Posterior cingulate gyrus (tissue), 11 donors: ENCODE measurements around the gene ACTG1.

Experiments
- DNase-seq, 10 donors: peaks; one replicate each; pipeline versions ENCODE4 v3.0.0 to v3.0.0-alpha.2; 2020 to 2021; ENCODE audit warnings: mixed read lengths in 3 of 10
- intact Hi-C: fragments of 100-400 bp; cut with DNase I; formaldehyde crosslinking; loops from one replicate; pipeline ENCODE4 v1.15.1; 2023

The ACTG1 gene

DNA sequence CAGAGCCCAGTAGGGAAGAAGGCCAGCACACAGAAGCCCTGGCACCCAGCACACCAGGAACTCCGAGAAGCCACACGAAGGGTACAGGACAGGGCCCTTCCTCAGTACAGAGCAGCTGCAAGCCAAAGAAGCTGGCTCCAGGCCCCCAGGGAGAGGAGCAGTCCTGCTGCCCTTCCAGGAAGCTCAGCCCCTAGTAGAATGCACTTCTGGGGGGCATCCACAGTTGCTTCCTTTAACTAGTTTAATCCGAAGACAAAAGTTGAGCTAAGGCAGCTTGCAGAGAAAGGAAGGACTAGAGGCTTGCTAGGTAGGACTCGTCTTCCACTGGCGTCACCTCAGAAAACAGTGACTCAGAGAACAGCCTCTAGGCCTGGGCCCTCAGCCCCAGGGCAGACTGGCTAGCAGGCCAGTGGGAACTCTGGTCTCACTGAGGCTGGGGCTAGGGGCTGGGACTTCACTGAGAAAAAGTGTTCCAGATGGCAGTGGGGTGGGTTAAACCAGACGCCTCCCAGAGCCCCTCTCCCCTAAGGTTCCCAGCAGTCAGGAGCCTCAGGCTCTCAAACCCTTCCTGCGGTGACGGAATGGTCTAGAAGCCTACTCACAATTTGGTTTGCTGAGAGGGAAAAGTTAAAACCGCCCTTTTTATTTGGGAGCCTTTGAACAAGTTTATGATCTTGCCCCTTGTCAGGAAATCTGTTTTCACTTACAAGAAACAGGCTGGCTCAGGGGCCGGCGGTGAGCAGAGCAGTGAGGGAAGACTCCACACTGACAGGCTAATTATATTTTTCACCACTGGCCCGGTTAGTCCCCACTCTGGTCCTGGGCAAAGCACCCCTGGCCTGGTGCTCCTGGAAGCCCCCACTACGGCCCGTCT lies 41.4 kb downstream of the ACTG1 start:
- DNase-seq: no peak
- intact Hi-C loops: no loop called here

DNA sequence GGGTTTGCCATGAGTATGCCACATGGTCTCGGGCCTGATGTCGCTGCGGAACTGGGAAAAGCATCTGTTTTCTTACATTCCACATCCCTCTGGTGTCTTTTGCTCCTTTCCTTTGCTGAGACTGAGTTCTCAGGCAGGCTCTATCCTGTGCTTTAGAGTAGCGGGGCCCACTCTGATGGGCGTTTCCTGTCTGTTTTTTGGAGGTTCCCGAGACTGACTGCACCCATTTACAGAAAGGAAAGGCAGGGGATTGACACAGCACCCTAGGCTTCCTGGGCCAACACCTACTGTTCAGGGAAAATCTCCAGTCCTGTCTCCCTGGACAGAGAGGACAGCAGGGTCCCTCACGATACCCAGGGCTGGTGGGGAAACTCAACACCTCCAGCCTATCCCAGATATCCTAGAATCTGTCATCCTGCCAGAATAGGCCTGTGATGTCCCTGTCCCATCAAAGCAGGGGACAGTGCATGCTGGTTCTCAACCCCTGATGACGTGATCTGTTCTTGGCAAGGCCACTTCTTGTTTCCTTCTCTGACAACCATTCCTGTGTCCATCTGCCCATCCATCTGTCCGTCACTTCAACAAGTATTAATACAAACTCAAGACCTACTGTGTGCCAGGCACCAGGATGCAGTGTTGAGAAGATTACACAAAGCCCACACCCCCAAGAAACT lies 42.2 kb downstream of the ACTG1 start:
- DNase-seq: no peak
- intact Hi-C loops: no loop called here

DNA sequence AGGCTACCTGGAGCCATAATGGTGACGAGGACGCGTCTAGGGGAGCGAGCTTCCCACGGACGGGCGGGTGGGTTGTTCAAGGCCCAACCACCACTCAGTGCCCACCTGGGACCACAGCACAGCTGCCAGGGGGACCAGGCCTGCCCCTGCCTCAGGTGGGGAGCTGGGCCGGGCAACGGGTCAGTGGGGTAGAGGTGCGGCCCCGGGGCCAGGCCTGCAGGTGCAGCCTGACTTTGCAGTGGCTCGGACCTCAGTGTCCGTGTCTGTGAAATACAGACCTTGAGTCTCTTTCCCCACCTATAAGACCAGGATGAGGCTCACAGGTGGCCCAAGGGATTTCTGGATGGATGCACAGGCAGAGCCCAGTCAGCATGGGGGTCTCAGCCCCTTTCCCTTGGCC lies 43.3 kb downstream of the ACTG1 start:
- intact Hi-C loops: no loop called here
- no peak for DNase-seq

DNA sequence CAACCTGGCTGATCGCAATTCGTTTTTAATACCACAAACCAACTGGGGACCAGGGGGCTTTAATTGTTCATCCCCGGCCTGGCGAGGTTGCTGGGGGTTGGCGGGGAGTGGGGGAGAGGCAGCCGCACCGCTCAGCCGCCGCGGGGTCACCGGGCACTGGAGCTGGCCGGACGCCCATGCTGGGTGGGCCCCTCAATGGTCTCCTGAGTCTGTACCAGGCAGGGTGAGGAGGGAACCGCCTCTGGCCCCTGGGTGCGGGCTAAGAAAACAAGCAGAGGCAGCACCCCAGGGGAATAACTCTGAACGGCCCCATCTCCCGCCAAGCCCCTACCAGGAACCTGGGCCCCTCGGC lies 43.9 kb downstream of the ACTG1 start:
- intact Hi-C loops: no loop called here

DNA sequence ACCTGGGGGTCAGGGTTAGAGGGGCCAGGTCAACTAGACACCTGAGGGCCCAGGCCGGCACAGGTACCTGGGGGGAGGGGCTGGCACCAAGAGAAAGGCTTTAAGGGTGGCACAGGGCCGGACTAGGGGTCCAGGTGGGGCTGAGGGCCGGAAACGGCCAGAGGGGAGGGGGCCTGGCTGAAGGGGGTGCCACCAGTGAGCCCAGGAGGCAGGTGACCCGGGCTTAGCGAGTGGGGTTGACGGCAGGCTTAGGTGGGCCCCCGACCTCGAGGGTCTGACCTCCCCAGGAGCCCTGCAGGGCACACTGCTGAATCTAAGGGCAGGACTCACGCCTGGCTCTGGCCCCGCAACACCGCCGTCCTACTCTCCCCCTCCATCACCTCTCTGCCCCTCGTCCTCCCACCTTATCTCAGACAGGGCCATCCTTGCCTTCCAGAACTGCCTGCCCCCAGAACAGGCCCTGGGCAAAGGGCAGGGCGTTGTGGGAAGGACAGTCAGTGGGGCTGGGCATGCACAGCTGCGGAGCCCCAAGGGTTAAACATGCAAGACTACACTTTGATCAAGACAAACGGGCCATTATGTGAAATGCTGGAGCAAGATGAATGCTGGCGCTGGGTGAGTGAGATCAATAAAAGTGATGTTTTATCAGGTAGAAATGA lies 44.4 kb downstream of the ACTG1 start:
- intact Hi-C loops: no loop called here
- DNase-seq: no peak

More for the DNA sequence above, 43.9 kb downstream of the ACTG1 start:
- no peak for DNase-seq

DNA sequence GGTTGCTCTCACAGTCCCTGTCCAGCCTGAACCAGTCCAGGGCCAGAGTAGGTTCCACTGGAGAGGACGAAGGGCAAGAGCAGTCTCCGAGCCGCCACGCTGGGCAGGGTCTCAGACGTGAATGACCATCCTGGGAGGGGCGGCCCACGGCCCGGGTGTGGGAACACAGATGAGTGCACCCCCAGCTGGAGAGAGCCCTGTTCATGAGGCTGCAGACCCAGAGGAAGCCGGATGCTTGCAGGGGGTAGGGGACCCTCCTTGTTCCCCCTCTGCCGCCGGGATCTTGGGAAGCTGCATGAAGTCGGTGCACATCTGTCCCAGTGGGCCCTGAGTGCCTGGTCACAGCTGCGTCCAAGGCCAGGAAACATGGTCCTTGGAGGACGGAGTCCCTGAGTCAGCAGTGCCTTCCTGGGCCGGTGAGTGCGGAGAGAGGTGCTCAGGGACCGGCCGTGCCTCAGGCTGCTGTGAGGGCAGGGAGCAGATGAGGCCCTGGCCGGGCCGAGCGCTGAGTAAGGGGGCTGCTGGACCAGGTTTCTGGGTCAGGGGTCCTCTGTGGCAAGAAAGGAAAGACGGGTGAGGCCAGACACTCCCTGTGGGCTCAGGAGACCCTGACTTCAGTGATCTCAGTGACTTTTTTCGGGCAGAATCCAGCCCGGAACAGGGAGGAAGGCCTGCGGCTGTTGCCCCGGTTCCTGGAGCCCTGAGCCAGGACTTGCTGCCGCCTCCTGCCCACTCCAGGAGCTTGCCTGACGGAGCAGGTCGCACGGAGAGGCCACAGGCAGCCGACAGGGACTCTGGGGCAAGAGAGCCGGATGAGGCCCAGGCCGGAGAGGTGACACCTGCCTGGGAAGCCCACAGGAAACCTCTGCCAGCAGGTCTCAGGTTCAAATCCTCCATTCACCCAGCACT lies 45.8 kb downstream of the ACTG1 start:
- DNase-seq: no peak
- intact Hi-C loops: no loop called here

DNA sequence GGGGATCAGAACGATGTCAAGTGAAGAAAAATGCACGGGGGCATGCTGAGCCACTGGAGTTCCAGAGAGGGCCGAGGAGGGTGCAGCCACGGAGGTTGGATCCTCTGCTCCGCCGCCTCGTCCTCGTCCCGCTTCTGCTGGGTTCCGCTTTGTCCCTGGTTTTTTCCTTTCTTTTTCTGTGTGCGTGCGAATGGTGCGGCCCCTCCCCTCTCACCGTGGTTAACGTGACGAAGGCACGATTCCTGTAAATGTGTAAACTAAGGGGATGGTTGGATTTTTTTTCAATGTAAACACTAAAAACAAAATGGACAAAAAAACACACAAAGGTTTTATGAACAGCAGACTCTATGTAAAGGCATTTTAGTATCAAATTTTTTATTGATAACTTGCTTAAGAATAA lies 46.7 kb downstream of the ACTG1 start:
- no peak for DNase-seq
- intact Hi-C loops: no loop called here

DNA sequence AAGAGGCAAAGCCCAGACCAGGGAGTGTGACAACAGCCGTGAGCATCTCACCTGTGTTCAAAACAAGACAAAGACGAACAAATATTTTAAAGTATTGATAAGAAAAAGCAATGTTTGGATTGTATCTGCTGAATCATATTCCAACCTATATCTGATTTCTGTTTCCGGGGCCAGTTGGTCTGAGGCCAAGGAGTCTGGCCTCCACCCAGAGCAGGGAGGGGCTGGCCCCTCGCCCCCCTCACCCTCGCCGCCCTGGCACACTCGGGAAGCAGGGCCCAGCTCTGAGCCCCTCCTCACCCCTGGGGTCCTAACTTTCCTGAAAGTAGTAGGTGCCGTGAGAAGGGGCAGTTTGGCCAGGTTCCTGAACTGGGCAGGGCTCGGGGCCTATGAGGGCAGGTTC lies 48.0 kb downstream of the ACTG1 start:
- DNase-seq: no peak
- intact Hi-C loops: no loop called here

DNA sequence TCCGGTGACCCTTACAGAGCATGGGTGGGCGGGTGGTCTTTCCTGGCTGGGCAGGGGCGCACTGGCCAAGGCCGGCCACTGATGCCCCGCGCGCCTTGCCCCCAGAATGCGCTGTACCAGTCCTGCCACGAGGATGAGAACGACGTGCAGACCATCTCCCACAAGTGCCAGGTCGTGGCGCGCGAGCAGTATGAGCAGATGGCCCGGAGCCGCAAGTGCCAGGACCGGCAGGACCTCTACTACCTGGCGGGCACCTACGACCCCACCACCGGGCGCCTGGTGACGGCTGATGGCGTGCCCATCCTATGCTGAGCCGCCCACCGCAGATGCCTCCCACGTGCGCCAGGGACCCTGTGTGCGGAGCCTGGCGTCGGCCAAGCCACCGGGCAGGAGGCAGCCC lies 49.1 kb downstream of the ACTG1 start:
- no peak for DNase-seq
- intact Hi-C loops: no loop called here

DNA sequence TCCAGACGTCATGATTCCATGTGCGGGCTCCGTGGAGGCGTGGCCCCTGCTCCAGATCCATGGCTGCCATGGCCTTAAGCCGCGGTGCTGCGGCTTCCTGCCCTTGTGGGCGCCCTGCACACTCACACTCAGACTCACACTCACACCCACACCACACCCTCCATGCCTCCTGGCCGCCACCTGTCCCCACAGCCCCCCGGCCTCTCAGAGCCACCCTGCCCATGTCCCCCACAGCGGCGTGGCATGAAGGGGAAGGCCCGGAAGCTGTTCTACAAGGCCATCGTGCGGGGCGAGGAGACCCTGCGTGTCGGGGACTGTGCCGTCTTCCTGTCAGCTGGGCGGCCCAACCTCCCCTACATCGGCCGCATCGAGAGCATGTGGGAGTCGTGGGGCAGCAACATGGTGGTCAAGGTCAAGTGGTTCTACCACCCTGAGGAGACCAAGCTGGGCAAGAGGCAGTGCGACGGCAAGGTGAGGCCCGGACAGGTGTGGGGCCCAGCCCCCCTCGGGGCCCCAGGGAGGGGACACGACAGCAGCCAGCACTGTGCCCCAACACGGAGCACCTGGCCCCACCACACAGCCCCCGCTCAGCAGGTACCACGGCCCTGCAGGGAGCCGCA lies 50.0 kb downstream of the ACTG1 start:
- intact Hi-C loops: no loop called here
- no peak for DNase-seq

DNA sequence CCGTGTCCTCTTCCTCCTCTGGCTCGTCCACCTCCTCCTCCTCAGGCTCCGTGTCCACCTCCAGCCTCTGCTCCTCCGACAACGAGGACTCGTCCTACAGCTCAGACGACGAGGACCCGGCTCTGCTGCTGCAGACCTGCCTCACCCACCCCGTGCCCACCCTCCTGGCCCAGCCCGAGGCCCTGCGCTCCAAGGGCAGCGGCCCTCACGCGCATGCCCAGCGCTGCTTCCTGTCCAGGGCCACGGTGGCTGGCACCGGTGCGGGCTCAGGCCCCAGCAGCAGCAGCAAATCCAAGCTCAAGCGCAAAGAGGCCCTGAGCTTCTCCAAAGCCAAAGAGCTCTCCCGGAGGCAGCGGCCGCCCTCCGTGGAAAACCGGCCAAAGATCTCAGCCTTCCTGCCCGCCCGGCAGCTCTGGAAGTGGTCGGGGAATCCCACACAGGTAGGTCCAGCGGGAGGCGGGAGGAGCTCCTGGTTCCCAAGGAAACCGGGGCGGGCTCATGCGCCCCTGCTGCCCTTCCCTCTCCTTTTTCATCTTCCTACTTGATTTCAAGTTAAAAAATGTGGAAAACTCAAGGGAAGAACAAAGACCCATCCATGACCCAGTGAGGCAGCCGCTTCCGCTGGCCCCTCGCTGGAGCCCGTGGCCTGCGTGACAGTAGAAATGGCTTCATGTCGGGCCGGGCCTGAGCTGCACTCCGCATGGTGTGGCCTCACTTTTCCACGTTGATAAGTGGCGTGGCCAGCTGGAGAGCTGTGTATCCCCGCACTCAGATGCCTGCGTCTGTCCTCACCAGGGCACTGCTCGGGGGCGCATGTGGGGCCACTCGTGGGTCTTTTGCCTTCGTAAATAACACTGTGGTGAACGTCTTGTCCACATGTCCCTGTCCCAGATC lies 50.7 kb downstream of the ACTG1 start:
- DNase-seq: no peak
- intact Hi-C loops: no loop called here

DNA sequence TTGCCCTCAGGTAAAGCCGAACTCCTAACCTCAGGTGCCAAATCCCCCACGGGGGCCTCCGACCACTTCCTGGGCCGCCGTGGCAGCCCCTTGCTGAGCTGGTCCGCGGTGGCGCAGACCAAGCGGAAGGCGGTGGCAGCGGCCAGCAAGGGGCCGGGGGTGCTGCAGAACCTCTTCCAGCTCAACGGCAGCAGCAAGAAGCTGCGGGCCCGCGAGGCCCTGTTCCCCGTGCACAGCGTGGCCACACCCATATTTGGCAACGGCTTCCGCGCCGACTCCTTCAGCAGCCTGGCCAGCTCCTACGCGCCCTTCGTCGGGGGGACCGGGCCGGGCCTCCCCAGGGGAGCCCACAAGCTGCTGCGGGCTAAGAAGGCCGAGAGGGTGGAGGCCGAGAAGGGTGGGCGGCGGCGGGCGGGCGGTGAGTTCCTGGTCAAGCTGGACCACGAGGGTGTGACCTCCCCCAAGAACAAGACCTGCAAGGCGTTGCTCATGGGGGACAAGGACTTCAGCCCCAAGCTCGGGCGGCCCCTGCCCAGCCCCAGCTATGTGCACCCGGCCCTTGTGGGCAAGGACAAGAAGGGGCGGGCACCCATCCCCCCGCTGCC lies 51.6 kb downstream of the ACTG1 start:
- intact Hi-C loops: no loop called here
- DNase-seq: no peak
